Effector memory CD4-positive, alpha-beta T cell (primary cell): ENCODE results near the gene CDH22.

ENCODE experiments used
- DNase-seq, 3 donors: peaks; one replicate each; pipeline ENCODE4 v3.0.0-alpha.2; 2020
- H3K27ac ChIP-seq: 2 replicates; pipeline ENCODE4 v1.7.0; 2013; ENCODE audit warnings: mild to moderate bottlenecking, low read length, moderate library complexity; ENCODE audit not compliant: insufficient read depth, poor library complexity, severe bottlenecking
- H3K27me3 ChIP-seq: replicated peaks from 2 replicates; pipeline ENCODE4 v1.7.0; 2013; ENCODE audit warnings: mild to moderate bottlenecking, low read length; ENCODE audit not compliant: insufficient read depth, control insufficient read depth, poor library complexity, severe bottlenecking
- H3K36me3 ChIP-seq: 2 replicates; pipeline ENCODE4 v1.7.0; 2013; ENCODE audit warnings: mild to moderate bottlenecking, low read length, moderate library complexity; ENCODE audit not compliant: control insufficient read depth, insufficient read depth
- H3K4me1 ChIP-seq: 2 replicates; pipeline ENCODE4 v1.7.0; 2013; ENCODE audit warnings: low read length, mild to moderate bottlenecking; ENCODE audit not compliant: control insufficient read depth, insufficient read depth, poor library complexity, severe bottlenecking
- H3K4me3 ChIP-seq: 2 replicates; pipeline ENCODE4 v1.7.0; 2013; ENCODE audit warnings: low read length, low read depth, mild to moderate bottlenecking; ENCODE audit not compliant: insufficient read depth, poor library complexity, severe bottlenecking
- H3K9me3 ChIP-seq: 2 replicates; pipeline ENCODE4 v1.7.0; 2013; ENCODE audit warnings: mild to moderate bottlenecking, low read length, moderate library complexity; ENCODE audit not compliant: control insufficient read depth

CDH22 gene

DNA sequence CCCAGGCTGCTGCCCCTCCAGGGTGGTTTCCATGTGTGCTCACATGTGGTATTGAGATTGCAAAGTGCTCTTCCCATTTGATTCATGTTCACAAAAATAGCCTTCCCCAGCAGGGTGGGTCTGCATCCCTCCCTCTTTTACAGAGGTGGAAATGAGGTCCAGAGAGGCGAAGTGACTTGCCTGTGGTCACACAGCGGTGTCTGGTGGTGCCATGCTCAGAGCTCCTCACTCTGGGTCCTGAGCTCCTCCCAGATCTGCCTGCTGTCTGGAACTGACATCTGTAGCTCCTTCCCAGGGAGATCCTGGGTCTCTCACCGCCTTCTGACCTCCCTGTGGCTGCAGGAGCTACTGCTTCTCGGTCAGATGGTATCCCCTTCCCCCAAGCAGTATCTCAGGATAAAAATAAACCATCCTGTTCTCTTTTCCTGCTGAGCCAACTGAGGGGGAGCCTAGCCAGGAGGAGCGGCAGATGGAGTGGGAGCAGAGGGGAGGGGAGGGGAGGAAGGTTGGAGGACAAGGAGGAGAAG, 178.3 kb downstream of the CDH22 start:
- Histone ChIP-seq H3K27me3 (peaks cover 9% of the 10 kb centered on the region), H3K27ac (no peak overlapping the region), H3K4me1 (no peaks in the 10 kb centered on the region), H3K4me3 (no peak overlapping the region), H3K36me3 (no peaks in the 10 kb centered on the region), H3K9me3 (no peaks in the 10 kb centered on the region)
- DNase-seq, result no peak

GRCh38 chr20:46128310-46129151, 179.8 kb downstream of the CDH22 start:
- Histone ChIP-seq H3K4me3 (no peak overlapping the region), H3K9me3 (no peaks in the 10 kb centered on the region), H3K27me3 (peaks cover 9% of the 10 kb centered on the region), H3K4me1 (no peaks in the 10 kb centered on the region), H3K27ac (no peak overlapping the region), H3K36me3 (no peaks in the 10 kb centered on the region)
- DNase-seq, result no peak

DNA sequence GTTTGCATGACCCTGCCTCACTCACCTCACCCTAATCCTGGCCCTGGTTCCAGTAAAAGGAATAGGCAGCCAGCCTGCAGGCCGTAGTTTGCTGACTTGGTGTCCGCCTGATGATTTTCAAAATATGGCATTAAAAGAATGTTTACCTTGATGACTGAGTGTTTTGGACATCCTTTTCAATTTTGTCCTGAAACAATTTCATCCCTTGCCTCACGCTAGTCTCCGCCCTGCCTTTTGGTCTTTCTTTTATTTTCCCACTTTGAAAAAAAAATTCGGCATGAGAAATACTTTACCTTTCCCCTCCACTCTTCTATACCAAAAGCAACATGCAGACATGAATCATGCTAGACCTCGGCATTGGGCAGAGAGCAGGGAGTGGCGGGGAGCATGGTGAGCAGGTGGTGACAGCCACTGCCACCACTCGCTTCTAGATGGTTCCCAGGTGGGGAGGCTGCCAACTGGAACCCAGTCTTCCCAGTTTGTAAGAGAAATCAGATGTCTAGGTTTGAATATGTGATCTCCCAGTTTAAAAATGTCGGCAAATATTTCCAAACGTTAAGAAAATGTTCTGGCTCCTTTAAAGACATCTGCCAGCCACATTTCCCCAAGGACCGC, 180.8 kb downstream of the CDH22 start:
- Histone ChIP-seq H3K27me3 (peaks cover 9% of the 10 kb centered on the region), H3K4me3 (no peak overlapping the region), H3K36me3 (no peaks in the 10 kb centered on the region), H3K9me3 (no peaks in the 10 kb centered on the region), H3K27ac (no peak overlapping the region), H3K4me1 (no peaks in the 10 kb centered on the region)
- no peak for DNase-seq

GRCh38 chr20:46126440-46127056, 181.8 kb downstream of the CDH22 start:
- Histone ChIP-seq H3K27me3 (peaks cover 9% of the 10 kb centered on the region), H3K4me3 (no peak overlapping the region), H3K27ac (no peak overlapping the region), H3K9me3 (no peaks in the 10 kb centered on the region), H3K36me3 (no peaks in the 10 kb centered on the region), H3K4me1 (no peaks in the 10 kb centered on the region)
- DNase-seq, result no peak
